ENCODE results near the gene TXNIP.
A peak's percentile ranks its signal among the peaks of the same experiment; 100 is the strongest.
"Not testable (repeated sequence)": the region's sequence is repeated elsewhere in the genome, so short reads cannot be mapped to it uniquely, and the experiment has no call there.

Gene TXNIP, protein sequence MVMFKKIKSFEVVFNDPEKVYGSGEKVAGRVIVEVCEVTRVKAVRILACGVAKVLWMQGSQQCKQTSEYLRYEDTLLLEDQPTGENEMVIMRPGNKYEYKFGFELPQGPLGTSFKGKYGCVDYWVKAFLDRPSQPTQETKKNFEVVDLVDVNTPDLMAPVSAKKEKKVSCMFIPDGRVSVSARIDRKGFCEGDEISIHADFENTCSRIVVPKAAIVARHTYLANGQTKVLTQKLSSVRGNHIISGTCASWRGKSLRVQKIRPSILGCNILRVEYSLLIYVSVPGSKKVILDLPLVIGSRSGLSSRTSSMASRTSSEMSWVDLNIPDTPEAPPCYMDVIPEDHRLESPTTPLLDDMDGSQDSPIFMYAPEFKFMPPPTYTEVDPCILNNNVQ

DNA sequence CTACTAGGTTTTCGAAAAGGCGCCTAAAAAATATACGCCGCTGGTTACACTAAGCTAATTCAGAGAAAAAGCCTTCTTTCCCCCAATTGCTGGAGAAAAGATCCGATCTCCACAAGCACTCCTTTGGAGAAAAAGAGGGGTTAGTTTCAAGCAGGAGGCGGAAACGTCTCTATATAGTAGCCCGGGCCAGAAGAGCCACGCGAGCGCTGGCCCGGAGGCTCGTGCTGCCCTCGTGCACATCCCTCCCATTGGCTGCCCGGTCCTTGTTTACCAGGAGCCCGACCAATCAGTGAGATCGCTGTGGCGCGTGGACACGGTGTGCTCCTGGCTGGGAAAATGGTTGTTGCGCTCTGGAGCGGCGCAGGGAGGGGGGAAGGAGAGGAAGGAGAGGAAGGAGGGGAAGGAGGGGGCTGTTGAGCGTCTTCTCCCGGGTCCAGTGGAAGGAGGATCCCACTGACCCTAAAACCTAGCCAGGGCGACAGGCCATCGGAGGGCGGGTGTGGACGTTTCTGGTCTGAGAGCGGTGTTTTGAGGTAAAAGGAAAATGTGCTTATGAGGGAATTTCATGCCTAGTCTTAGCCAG is at the start of gene TXNIP:
TSS of gene TXNIP (minus strand) at position 147 of the 583 bp plus-strand sequence. CDS start 313 bp downstream, outside the sequence.
- Histone ChIP-seq H3K27me3 (ENCODE audit: insufficient read depth, low read length) (no peaks in the 10 kb centered on the region), H3K36me3 (ENCODE audit: insufficient read depth, low read length) (peaks cover 30% of the 10 kb centered on the region), H3K9me3 (ENCODE audit: low read length) (no peaks in the 10 kb centered on the region), H2AFZ (ENCODE audit: low read depth, low read length) (no peak within 1 kb of the TSS), H3K4me3 (ENCODE audit: low read length) (peak within 1 kb of the TSS; percentile 99), H3K4me1 (ENCODE audit: insufficient read depth, low read length) (peaks cover 41% of the 10 kb centered on the region)

DNA sequence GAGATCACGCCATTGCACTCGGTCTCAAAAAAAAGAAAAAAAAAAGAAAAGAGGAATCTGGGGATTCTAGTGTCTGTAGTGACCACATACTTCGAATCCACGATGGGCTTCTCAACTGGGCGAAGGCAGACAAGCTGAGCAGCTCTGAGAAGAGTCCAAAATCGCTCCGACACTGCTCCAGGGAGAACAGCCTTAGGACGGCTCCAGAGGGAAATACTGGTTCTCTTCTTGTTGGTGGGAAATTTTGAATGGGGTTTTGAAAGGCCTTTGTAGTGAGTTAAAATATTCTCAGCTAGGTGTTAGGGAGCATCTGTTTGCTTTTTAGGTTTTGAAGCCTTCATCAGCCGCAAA is 43.4 kb upstream of the TXNIP start:
- Histone ChIP-seq H3K9me3 (ENCODE audit: low read length) (no peaks in the 10 kb centered on the region), H3K4me1 (ENCODE audit: insufficient read depth, low read length) (peaks cover 5% of the 10 kb centered on the region), H3K4me3 (ENCODE audit: low read length) (peak overlapping the region; percentile 93), H3K36me3 (ENCODE audit: insufficient read depth, low read length) (no peaks in the 10 kb centered on the region), H2AFZ (ENCODE audit: low read depth, low read length) (no peak overlapping the region), H3K27me3 (ENCODE audit: insufficient read depth, low read length) (no peaks in the 10 kb centered on the region)

DNA sequence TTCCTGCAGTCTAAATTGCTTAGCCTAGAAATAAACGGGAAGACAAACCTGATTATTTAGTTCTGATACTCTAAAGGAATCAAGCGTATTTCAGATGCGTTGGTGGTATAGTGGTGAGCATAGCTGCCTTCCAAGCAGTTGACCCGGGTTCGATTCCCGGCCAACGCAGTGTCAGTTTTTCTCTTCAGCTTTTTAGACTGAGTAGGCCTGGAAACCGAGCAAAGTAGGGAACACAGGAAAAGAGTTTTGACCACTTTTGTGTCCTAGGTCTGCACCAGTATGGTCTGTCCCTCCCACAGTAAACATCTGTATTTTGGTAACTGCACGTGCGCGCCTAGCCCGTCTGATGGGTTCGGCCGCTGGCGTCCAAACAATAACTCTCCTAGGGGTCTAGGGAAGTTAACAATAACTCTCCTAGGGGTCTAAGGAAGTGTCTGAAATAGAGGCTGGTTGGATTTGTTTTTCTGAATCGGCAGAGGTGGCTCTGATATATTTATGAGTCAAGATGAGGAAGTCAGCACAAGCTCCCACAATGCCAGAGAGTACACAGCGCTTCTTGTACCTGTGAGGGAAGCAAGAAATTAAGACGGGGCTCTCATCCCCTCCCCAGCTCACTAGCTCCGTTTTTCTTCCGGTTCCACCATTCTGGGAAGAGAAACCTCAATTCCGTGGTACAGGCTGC is 40.7 kb upstream of the TXNIP start:
- no peaks in the 10 kb centered on the region for H3K9me3 ChIP-seq (ENCODE audit: low read length)
- H3K4me3 ChIP-seq (ENCODE audit: low read length) = peak overlapping the region; percentile 93
- H3K27me3 ChIP-seq (ENCODE audit: insufficient read depth, low read length) = no peaks in the 10 kb centered on the region
- no peaks in the 10 kb centered on the region for H3K36me3 ChIP-seq (ENCODE audit: insufficient read depth, low read length)
- peak overlapping the region; percentile 99 for H2AFZ ChIP-seq (ENCODE audit: low read depth, low read length)
- H3K4me1 ChIP-seq (ENCODE audit: insufficient read depth, low read length) = peaks cover 7% of the 10 kb centered on the region

DNA sequence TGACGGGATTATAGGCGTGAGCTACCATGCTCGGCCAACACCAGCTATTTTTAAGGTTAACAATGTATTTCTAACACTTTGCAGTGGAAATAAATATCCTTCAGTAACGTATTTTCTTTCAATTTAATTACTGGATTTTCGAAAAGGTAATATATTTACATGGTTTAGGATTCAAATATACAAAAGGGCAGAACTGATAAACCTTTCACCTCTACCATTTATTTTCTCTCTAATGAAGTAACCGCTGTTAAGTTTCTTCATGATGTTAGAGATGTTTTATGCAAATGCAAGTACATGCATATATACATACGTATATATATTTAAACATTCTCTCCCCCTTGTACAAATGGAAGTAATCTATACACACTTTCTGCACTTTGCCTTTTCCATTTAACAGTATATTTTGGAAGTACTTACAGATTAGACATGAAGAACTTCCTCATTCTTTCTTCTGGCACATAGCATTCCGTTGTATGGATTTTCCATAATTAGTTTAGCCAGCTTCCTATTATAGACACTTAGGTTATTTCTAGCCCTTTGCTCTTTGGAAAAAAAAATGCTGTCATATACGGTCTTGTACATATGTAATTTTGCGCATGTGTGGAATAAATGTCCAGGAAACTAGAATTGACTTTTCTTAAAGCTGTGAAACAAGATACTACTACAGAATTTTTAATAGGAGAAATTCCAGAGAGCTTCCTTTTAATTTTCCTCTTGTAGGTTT is 40.0 kb upstream of the TXNIP start:
- no peak overlapping the region for H2AFZ ChIP-seq (ENCODE audit: low read depth, low read length)
- H3K4me1 ChIP-seq (ENCODE audit: insufficient read depth, low read length) = peaks cover 7% of the 10 kb centered on the region
- no peaks in the 10 kb centered on the region for H3K27me3 ChIP-seq (ENCODE audit: insufficient read depth, low read length)
- H3K9me3 ChIP-seq (ENCODE audit: low read length) = no peaks in the 10 kb centered on the region
- no peaks in the 10 kb centered on the region for H3K36me3 ChIP-seq (ENCODE audit: insufficient read depth, low read length)
- peak overlapping the region; percentile 93 for H3K4me3 ChIP-seq (ENCODE audit: low read length)

DNA sequence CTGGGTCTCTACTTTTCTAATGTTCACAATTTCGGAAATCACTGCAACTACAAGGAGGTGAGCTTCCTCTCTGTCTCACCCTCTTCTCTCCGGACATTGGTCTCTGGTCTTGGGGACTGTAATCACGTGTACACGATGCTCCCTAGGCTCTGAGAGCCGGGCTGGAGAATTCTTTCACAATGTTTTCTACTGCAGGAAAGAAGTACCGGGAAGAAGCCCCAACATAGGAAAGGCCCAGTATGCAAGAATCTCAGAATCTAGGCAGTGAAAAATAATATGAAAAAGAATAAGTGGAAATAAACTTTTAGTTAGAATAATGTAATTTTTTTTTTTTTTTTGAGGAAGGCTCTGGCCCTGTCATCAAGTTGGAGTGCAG is 38.7 kb upstream of the TXNIP start:
- H3K36me3 ChIP-seq (ENCODE audit: insufficient read depth, low read length) = no peaks in the 10 kb centered on the region
- H3K9me3 ChIP-seq (ENCODE audit: low read length) = no peaks in the 10 kb centered on the region
- H3K27me3 ChIP-seq (ENCODE audit: insufficient read depth, low read length) = no peaks in the 10 kb centered on the region

DNA sequence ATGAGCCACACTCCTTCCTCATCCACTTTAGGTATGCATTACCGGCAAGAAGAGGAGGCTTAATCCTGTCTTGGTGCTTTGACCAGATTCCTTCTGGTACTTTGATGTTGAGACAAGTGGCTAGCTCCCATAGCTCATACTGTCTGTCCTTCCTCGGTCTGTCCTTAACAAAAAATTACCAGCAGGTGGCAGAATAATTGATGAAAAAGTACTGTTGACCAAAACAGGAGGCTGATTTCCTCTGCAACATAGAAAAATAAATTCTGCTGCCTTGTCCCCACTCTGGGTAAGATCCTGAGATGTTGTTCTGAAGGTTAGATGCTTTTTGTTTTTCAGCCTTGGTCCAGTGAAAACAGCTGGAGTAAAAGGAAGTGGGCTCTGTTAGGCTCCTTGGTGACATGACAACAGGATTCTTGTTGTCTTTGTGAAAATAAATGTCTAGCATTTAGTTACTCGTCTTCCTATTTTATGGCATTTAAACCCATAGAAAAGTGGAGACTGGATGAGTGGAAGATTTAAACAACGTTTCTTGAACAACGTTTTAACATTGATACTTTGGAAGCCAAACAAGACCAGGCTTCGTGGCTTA is 36.3 kb upstream of the TXNIP start:
- no peaks in the 10 kb centered on the region for H3K9me3 ChIP-seq (ENCODE audit: low read length)
- H3K36me3 ChIP-seq (ENCODE audit: insufficient read depth, low read length) = no peaks in the 10 kb centered on the region
- no peak overlapping the region for H2AFZ ChIP-seq (ENCODE audit: low read depth, low read length)
- no peaks in the 10 kb centered on the region for H3K27me3 ChIP-seq (ENCODE audit: insufficient read depth, low read length)
- H3K4me1 ChIP-seq (ENCODE audit: insufficient read depth, low read length) = peaks cover 7% of the 10 kb centered on the region
- H3K4me3 ChIP-seq (ENCODE audit: low read length) = no peak overlapping the region

More for the DNA sequence above, 38.7 kb upstream of the TXNIP start:
- Histone ChIP-seq H3K4me1 (ENCODE audit: insufficient read depth, low read length) (peaks cover 7% of the 10 kb centered on the region), H3K4me3 (ENCODE audit: low read length) (peak overlapping the region; percentile 93), H2AFZ (ENCODE audit: low read depth, low read length) (peak overlapping the region; percentile 24)

DNA sequence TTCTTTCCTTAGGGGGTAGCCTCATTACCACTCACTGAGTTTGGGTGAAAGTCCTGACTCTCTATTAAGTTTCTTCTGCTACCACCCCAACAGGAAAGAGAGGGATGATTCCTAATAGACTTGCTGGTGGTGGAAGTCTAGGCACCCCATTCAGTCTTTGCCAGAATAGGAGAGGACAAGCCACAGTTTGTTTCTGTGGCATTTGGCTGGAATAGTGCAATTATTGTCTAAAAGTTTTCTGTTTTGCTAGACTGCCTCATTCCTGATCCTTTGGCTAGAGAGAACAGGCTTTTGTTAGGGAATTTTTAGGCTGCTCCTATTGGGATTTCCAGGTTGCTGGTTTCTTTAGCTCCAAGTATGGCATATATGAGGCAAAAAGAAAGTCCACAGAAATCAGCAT is 35.1 kb upstream of the TXNIP start:
- Histone ChIP-seq H2AFZ (ENCODE audit: low read depth, low read length) (no peak overlapping the region), H3K9me3 (ENCODE audit: low read length) (no peaks in the 10 kb centered on the region), H3K4me3 (ENCODE audit: low read length) (no peak overlapping the region), H3K4me1 (ENCODE audit: insufficient read depth, low read length) (peaks cover 4% of the 10 kb centered on the region), H3K27me3 (ENCODE audit: insufficient read depth, low read length) (no peaks in the 10 kb centered on the region), H3K36me3 (ENCODE audit: insufficient read depth, low read length) (no peaks in the 10 kb centered on the region)

DNA sequence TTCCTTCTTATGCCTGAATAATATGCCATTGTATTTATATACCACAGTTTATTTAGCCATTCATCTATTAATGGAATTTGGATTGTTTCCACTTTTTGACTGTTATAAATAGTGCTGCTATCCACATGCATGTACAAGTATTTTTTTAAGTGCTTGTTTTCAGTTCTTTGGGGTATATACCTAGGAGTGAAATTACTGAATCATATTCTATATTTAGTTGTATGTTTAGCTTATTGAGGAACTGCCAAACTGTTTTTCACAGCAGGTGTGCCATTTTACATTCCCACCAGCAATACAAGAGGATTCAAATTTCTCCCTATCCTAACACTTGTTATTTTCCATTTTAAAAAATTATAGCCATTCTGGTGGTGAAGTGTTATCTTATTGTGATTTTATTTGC is 32.7 kb upstream of the TXNIP start:
- Histone ChIP-seq H2AFZ (ENCODE audit: low read depth, low read length) (no peak overlapping the region), H3K4me3 (ENCODE audit: low read length) (no peak overlapping the region), H3K27me3 (ENCODE audit: insufficient read depth, low read length) (no peaks in the 10 kb centered on the region), H3K36me3 (ENCODE audit: insufficient read depth, low read length) (no peaks in the 10 kb centered on the region), H3K9me3 (ENCODE audit: low read length) (no peaks in the 10 kb centered on the region), H3K4me1 (ENCODE audit: insufficient read depth, low read length) (no peaks in the 10 kb centered on the region)

DNA sequence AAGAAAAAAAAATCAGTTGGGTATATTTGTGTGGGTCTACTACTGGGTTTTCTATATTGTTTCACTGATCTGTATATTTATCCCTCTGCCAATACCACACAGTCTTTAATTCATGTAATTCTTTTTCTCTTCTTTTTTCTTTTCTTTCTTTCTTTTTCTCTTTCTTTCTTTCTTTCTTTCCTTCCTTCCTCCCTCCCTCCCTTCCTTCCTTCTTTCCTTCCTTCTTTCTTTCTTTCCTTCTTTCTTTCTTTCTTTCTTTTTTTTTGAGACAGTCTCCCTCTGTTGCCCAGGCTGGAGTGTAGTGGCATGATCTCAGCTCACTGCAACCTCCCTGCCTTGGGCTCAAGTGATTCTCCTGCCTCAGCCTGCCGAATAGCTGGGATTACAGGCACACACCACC is 30.3 kb upstream of the TXNIP start:
- not testable (repeated sequence) for H3K9me3 ChIP-seq (ENCODE audit: low read length); H3K27me3 ChIP-seq (ENCODE audit: insufficient read depth, low read length); H3K36me3 ChIP-seq (ENCODE audit: insufficient read depth, low read length); H3K4me3 ChIP-seq (ENCODE audit: low read length); H2AFZ ChIP-seq (ENCODE audit: low read depth, low read length); H3K4me1 ChIP-seq (ENCODE audit: insufficient read depth, low read length)

DNA sequence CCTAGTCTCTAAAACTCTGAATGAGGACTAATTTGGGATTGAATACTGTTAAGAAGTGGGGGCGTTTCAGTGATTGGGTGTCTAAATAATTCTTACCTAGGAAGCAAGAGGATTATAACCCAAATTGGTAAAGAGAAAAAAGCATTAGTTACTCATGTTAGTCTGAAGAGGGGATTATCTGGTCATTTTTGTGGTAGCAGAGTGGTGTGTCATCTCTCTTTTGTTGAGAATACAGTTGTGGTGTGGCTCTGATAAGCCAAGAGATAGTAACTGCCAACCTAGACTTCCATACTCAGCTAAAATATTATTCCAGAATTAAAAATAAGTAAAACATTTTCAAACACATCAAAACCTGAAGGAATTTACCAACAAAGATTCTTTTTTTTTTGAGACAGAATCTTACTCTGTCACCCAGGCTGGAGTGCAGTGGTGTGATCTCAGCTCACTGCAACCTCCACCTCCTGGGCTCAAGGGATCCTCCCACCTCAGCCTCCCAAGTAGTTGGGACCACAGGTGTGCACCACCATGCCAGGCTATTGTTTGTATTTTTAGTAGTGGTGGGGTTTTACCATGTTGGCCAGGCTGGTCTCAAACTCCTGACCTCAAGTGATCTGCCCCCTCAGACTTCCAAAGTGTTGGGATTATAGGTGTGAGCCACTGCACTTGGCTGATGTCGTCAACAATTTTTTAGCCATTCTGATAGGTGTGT is 29.6 kb upstream of the TXNIP start:
- not testable (repeated sequence) for H3K4me3 ChIP-seq (ENCODE audit: low read length); H3K27me3 ChIP-seq (ENCODE audit: insufficient read depth, low read length)

DNA sequence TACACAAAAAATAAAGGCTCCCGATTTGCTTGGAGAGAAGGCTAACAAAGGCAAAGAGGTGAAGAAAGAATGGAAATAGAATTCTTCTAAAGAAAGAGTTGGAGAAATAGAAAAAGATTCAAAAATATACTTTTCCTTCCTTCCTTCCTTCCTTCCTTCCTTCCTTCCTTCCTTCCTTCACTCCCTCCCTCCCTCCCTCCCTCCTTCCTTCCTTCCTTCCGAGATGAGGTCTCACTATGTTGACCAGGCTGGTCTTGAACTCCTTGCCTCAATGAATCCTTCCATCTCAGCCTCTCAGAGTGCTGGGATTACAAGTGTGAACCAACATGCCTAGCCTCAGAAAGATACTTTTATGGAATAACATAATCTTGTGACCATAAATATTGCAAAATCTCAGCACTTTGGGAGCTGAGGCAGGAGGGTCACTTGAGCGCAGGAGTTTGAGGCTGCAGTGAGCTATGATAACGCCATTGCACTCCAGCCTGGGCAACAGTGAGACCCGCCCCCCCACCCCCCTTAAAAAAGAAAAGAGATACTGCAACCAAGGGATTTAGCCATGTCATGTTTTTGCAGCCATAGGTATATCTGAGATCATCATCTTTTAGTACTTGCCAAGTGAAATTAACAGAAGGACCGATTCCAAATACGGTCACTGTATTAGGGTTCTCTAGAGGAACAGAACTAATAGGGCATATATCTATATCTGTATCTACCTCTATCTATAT is 26.2 kb upstream of the TXNIP start:
- no peak overlapping the region for H3K4me3 ChIP-seq (ENCODE audit: low read length)
- H2AFZ ChIP-seq (ENCODE audit: low read depth, low read length) = no peak overlapping the region
- H3K36me3 ChIP-seq (ENCODE audit: insufficient read depth, low read length) = no peaks in the 10 kb centered on the region
- H3K27me3 ChIP-seq (ENCODE audit: insufficient read depth, low read length) = peaks cover 37% of the 10 kb centered on the region
- H3K4me1 ChIP-seq (ENCODE audit: insufficient read depth, low read length) = no peaks in the 10 kb centered on the region
- H3K9me3 ChIP-seq (ENCODE audit: low read length) = peaks cover 3% of the 10 kb centered on the region

More for the DNA sequence above, 29.6 kb upstream of the TXNIP start:
- not testable (repeated sequence) for H2AFZ ChIP-seq (ENCODE audit: low read depth, low read length); H3K9me3 ChIP-seq (ENCODE audit: low read length); H3K4me1 ChIP-seq (ENCODE audit: insufficient read depth, low read length); H3K36me3 ChIP-seq (ENCODE audit: insufficient read depth, low read length)
